ENCODE data around the gene ATP13A2.

The ATP13A2 gene

DNA sequence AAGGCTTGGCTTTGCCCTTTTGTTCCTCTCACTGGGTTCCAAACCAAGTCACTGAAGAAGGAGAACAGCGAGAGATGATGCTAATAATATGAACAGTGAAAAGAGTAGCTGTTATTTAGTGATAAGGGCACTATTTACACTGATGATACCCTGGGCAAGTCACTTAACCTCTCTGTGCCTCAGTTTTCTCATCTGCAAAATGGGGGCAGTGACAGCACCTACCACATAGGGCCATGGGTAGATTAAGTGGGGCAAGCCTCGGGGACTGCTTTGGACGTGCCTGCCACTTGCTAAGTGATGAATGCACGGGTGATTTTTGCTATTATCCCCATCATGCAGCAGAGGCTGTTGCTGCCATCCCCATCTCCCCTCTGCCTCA, 9.2 kb downstream of the ATP13A2 start:
- DNase-seq, result no peak

DNA sequence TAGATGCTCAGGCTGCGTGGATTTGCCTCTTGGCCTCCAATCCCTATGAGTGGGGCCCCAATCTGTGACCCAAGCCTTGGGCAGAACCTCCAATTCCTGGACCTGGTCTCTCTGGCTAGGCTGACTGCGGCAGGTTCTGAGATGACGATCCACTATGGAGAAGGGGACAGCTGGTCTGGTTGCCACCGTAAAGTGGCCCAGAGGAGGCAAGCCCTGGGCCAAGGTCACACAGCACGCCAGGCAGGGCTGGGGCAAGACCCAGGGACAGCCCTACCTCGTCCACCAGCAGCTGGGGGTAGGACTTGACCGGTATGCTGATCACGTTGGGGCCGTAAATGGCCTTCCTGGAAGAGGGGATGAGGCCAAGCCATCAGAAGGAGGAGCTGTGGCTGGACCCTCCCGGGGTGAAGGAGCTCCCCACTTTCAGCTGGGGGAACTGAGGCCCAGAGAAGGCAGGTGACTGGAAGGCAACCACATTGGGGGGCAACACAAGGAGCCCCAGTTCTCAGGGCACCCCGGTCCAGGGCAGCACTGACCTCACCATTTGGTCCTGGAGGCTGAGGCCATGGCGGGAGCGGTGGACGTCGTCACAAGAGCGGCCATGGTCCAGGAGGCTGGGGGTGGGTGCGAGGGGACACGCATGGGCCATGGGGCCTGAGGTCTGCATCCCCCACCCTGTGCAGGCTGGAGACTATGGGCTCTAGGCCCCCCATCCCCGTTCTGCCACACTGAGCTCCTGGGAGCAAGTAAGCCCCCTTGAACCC, 9.8 kb downstream of the ATP13A2 start:
- DNase-seq, result no peak

DNA sequence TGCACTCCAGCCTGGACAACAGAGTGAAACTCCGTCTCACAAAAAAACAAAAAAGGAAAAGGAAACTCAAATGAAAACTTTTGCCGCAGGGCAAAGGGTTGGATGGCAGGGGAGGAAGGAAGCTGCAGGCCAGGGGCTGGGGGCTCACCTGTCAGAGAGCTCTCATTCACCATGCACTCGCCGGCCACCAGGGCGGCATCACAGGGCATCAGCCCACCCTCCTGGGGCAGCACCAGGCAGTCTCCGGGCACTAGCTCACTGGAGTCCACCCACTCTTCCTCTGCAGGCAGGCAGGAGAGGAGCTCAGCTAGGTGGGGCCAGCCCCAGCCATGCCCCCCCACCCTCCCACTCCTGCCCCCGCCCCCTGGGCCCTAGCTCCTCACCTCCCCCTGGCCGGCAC, 11.9 kb downstream of the ATP13A2 start:
- DNase-seq, result no peak

- no peak for DNase-seq
Observed at GRCh38 chr1:16998589-16998988, 13.1 kb downstream of the ATP13A2 start.

DNA sequence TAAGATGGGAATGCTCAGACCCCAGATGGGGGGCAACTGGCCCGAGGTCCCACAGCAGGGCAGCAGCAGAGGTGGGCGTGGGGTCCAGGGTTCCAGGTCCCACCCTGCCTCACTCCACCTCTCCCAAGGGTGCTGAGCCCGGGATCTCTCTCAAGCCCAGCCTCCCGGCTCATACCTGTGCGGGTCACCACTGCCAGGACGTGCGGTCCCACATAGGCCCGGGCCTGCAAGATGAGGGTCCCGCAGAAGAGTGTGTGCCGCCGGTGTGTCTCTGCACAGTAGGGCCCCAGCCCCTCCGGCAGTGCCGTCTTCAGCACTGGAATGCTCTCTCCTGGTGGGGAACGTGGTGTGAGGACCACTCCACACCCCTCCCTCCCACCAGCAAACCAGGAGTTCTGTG, 14.9 kb downstream of the ATP13A2 start:
- DNase-seq, result no peak

- no peak for DNase-seq
Observed at GRCh38 chr1:16993521-16994038, 18.1 kb downstream of the ATP13A2 start.

DNA sequence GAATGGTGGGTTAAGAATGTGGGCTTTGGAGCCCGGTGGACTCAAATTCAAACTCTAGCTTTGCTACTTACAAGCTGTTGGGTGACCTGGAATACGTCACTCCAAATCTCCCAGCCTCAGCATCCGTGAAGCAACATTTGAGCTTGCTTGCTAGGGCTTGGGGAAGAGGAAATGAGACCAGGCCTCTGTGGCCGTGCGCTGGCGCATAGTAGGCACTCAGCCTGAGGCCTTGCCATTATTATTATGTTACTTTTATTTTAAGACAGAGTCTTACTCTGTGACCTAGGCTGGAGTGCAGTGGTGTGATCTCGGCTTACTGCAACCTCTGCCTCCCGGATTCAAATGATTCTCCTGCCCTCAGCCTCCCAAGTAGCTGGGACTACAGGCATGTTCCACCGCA, 19.1 kb downstream of the ATP13A2 start:
- no peak for DNase-seq

GRCh38 chr1:16992102-16992501, 19.6 kb downstream of the ATP13A2 start:
- DNase-seq, result no peak

DNA sequence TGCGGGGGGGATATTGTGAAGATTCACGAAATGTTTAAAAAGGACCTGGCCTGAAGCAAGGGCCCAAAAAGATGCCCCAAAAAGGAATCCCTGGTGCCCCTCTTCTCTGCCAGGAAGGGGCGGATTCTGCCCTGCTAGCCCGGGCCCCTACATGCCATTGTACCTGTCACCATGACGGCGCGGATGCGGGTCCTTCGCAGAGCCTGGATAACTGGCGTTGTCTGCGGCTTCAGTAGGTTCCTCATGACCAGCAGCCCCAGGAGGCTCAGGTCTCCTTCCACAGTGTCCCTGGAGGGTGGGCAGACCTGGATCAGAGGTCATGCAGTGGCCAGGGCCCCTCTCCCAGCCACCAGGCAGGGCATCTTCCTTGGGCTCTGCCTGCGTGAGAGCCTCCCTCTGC, 20.2 kb downstream of the ATP13A2 start:
- no peak for DNase-seq

- no peak for DNase-seq
Observed at GRCh38 chr1:16989676-16990391, 21.9 kb downstream of the ATP13A2 start.

GRCh38 chr1:16988210-16988609, 23.5 kb downstream of the ATP13A2 start:
- no peak for DNase-seq

GRCh38 chr1:16986962-16987361, 24.8 kb downstream of the ATP13A2 start:
- DNase-seq, result no peak

- no peak for DNase-seq
Observed at GRCh38 chr1:16986560-16986959, 25.2 kb downstream of the ATP13A2 start.

- DNase-seq, result no peak
Observed at GRCh38 chr1:16986113-16986512, 25.6 kb downstream of the ATP13A2 start.

- DNase-seq, result no peak
Observed at GRCh38 chr1:16984717-16985116, 27.0 kb downstream of the ATP13A2 start.

DNA sequence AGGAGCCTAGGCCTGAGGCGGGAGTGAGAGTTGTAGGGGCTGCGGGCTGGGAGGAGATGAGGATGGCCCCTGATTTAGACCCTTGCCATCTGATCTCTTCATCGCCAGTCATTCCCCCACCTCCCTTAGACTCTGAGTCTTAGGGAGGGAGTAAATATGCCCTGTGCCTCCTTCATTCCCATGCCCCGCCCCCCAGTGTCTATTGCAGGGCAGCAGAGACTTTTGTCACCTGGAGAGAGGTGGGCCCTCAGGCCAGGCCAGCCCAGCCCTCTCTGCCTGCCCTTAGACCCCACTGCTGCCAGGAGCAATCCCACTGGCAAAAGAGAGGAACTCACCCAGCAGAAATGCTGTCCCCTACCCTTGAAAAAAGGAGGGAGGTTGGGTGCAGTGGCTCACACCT, 28.1 kb downstream of the ATP13A2 start:
- no peak for DNase-seq

GRCh38 chr1:16982902-16983301, 28.8 kb downstream of the ATP13A2 start:
- no peak for DNase-seq

DNA sequence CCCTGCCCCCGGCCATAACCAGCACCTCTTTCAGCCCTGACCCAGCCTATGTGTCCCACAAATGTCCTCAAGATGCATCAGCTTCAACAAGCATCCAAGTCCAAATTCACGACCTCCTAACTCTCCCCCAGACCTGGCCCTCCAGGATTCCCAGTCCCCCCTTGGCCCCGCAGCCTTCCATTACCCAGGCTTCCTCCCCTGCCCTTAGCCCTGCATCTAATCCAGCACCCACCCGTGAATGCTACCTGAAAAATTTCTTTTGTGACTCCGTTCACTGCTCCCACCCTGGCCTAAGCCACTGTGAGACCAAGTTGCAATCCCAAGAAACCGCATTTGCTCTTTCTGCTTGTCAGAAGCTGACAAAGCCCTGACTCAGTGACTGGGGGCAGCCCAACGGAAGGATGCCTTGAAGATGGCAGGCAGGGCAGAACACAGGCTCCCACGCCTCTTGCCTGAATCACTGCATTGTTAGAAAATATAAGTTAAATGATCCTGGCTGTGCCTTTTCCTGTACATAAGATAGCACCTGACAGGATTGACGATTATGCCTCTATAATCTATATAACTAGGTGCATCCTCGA, 30.4 kb downstream of the ATP13A2 start:
- DNase-seq, result no peak

DNA sequence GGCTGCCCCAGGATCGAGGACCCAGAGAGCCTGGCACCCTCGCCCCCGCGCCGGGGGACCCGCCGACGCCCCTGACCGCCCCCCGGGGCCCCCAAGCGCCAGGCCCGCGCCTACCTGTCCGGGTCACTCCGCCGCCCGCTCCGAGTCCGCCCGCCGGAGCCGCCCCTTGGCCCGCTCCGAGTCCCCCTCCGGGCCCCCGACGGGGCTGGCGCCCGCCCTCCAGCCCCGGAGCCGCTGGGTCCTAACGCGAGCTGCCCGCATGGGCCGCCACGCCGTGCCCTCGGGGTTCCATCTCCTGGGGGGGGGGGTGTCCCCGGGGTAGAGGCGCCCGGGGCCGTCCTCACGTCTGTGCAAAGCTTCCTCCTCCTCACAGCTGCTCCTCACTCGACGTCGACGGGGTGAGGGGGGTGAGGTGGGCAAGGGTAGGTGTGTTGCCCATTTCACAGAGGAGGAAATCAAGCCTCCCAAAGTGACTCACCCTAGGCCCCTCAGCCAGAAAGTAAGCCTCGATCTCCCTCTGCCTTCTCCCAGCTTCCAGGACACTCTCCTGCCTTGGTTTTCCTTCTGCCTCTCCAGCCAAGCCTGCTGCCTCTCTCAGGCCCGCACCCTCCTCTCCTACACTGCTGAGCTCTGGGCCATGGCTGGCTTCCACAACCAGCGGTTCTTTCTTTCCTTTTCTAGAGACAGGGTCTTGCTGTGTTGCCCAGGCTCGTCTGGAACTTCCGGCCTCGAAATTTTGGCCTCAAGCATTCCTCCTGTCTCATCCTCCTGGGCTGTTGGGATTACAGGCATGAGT, 31.1 kb downstream of the ATP13A2 start, which contains the start of gene MFAP2:
TSS of gene MFAP2 (minus strand) at position 148 of the 796 bp plus-strand sequence. CDS start 2,347 bp downstream, outside the sequence.
- DNase-seq, result no peak

DNA sequence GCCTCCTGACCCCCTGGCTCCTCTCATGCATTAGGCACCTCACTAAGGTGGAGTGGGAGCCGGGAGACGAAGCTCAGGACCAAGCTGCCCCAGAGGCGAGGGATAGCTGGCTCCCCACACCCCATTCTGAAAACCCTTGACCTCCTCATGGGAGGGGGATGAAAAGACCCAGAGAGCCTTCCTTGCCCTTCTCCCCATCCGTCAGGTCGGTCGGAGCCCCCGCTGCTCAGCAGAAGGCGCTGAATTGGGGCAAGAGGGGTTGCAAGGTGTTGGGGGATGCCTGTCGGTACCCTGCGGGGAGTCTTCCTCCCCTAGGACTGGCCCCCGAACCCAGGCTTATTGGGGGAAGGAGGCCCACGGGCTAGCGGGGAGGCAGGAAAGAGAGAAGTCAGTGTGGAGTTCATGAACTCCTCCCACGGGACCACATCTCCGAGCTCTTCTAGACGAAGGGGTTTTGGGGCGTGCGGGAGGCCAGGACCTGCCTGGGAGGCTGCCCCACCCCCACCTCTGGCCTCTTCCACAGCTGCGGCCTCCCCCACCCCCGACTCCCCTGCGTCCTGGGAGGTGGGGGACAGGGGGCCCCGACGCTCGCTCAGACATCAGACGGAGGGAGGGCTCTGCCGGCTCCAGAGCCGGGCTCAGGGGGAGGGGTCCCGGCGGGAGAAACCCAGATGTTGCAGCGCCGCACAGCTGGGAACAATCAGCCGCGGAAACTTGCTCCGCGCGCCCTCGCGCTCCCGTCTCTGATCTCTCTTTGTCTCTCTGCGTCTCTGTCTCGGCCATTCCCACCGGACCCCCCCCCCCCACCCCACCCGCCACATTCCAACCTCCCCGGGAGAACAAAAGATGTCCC, 32.0 kb downstream of the ATP13A2 start:
- DNase-seq, result no peak

DNA sequence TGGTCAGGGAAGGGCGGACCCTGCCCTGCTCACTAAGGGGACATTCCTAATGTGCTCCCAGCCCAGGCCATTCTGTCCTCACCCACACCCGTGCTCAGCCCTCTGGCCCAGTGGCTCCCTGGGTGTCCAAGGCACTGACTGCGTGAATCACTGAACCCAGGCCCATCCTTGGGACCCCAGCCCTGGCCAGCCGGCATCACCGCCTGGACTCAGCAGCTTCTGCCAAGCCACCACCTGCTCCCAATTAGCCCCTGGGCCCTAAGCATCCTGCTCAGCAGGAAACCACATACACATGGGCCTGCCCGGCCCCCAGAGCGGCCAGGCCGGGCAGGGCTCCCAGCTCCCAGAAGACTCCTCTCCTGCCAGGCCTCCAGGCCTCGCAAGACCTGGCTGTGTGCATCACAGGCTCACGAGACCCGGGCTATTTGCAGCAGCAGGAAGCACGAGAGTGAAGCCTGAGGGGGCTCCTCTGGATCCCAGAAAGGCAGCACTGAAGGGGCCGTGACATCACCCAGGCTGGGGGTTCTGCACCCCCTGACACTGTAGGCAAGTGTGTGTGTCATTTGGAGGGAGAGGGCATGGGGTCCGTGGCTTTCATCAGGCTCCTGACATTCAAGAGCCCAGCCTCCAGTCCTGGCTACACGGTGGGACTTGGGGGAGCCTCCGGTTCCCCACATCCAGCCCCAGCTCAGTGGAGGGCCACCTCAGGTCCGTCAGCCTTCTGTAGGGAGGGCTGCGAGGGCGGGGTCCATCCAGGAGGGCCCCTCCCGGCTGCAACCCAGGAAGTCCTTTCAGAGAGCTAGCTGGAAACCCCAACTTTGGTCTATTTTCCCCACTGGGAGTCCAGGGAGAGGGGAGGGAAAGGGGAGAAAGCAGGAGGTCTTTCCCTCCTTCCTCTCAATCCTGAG, 32.9 kb downstream of the ATP13A2 start:
- no peak for DNase-seq

All from NCI-H2029 (cell line).